ENCODE data around the gene TRUB2.
"Not testable (repeated sequence)": the region's sequence is repeated elsewhere in the genome, so short reads cannot be mapped to it uniquely, and the experiment has no call there.

The TRUB2 gene

DNA sequence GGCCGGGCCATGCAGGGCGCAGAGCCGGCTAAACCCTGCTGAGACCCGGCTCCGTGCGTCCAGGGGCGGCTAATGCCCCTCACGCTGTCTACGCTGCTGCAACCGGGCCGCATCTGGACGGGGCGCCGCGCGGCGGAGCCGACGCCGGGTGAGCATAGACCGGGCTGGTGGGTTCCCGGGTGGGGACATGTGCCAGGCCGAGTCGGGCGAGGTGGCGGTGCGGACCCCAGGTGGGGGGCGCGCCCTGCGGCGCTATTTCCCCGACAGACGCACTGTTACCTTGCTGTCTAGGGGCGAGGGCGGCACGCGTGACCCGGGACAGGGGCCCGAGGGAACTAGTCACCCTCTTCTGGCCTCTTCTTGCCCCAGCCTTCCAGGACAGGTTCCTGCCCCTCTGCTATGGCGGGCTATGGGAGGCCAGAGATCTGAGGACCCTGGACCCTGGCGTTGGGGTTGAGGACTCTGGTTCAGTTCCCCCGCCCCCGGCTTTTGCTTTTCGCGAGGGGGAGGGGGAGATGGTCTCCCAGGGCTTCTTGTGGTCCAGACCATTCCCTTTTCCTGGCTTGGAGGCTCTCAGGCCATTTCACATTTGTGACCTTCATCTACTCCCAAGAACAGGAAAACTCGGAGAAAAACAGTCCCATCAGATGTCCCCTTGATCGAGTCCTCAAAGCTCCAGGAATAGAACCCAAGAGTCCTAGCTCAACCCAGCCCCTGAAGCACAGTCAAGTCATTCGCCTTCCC is 18.6 kb upstream of the TRUB2 start:
- peak; percentile 31 for DNase-seq (ENCODE audit: low read depth)

DNA sequence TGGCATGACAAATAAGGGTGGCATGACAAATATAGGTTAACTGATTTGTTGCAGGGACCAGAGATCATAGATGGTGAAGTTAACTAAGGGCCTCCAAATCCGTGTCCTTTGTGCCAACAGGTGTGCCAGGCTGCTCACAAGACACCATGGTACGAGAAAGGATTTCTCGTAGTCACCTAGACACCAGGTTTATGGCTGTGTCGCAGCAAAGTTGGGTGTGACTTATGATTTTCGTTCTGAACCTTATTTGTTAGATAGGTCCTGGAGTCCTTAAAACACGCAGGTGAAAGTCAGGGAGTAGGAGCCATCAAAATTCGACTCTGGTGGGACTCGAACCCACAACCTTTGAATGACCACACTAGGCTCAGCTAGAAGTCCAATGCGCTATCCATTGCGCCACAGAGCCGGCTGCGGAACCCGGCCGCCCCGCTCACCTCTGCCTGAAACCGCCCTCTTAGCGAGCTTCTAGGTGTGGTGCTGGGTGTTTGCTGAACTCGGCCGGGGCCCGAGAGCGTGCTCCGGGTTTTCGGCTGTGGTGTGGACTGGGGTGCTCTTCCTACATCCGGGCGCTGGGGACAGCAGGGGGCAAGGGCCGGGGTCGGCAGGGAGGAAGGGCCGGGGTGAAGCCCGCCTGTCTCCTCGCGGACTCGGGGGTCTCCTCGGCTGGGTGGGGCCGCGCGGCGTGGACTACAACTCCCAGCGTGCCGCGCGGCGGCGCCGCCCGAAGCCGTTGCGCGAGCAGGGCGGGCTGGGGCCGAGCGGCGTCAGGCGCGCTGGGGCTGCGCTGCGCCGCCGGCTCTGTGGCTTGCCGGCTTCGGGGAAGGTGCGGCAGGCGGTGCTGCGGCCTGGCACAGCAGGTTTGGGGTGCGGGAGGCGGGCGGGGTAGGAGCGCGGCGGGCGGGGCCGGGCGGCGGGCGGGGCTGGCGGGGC is 17.8 kb upstream of the TRUB2 start, which contains the start of gene SLC27A4:
Gene SLC27A4 (plus strand): TSS at position 767 of the 930 bp plus-strand sequence. CDS start 2,606 bp downstream, outside the sequence.
- DNase-seq (ENCODE audit: low read depth): peak; percentile 86

DNA sequence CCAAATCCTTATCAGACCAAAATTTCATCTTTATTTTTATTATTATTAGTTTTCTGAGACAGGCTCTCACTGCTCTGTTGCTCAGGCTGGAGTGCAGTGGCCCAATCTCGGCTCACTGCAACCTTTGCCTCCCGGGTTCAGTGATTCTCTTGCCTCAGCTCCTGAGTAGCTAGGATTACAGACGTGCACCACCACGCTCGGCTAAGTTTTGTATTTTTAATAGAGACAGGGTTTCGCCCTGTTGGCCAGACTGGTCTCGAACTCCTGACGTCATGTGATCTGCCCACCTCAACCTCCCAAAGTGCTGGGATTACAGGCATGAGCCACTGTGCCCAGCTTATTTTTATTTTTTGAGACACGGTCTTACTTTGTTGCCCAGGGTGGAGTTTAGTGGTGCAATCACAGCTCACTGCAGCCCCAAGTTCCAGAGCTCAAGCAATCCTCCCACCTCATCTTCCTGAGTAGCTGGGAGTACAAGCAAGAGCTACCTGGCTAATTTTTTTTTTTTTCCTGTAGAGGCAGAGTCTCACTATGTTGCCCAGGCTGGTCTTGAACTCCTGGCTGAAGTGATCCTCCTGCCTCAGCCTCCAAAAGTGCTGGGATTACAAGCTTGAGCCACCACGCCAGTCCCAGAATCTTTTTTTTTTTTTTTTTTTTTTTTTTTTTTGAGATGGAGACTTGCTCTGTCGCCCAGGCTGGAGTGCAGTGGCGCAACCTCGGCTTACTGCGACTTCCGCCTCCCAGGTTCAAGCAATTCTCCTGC is 16.8 kb upstream of the TRUB2 start:
- DNase-seq (ENCODE audit: low read depth): not testable (repeated sequence)

DNA sequence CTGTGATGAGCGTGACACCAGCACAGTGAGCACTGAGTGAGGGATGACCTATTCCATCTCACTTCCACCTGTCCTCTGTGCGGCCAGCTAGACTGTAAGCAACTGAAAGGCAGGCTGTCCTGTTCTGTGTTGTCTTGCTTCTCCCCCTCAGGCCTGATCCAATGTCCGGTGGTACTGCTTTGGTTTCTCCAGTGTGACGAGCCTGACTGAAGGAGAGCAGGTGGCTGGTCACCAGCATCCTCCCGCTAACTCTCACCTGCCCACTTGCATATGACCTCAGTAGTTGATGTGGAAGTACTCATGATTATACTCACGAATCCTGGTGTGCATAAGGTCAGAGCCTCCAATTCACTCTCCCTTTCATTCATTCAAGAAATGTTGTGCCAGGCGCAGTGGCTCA is 15.7 kb upstream of the TRUB2 start:
- DNase-seq (ENCODE audit: low read depth): no peak

DNA sequence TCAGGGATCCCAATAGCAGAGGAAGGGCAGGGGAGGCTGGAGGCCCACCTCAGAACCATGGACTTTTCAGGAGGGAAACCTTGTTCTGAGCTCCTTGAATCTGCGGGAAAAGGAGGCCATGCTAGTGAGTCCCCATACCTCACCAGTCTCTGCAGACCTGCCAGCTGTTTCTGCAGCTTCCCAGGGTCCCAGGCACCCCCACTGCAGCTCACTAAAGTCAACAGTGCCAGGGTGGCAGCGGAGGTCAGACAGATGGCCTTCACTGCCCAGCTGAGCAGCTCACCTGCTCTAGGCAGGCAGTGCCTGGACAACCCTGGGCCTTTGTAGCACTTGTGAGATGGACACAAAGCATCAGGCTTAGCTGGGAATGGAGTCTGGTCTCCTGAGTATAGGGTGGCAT is 13.7 kb upstream of the TRUB2 start:
- no peak for DNase-seq (ENCODE audit: low read depth)

DNA sequence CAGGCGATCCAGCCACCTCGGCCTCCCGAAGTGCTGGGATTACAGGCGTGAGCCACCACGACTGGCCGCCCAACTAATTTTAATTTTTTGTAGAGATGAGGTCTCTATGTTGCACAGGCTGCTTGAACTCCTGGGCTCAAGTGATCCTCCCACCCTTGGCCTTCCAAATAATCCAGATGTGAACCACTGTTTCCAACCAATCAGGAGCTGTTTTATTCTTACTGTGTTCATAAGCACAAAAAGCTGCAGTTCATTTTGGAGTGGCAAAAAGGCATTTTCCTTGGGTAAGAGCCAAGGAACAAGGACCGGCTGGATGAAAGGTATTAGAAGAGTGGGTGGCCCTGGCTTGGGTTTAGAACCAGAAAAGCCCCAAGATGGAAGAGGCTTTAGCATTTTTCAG is 12.9 kb upstream of the TRUB2 start:
- DNase-seq (ENCODE audit: low read depth): no peak

DNA sequence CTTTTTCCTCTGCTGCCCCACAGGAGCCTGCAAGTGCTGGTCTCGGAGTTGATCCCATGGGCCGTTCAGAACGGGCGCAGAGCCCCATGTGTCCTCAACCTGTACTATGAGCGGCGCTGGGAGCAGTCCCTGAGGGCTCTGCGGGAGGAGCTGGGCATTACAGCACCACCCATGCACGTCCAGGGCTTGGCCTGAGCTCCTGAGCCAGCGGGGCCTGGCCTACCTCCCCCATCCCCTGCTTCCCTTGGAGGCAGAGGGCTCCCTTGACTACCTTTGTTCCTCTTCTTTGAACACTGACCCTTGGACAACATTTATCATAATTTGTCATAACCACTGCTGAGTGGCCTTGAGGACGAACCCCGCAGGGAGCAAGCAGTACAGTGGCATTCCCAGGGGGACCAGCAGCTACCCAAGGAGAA is 11.2 kb upstream of the TRUB2 start:
- no peak for DNase-seq (ENCODE audit: low read depth)

DNA sequence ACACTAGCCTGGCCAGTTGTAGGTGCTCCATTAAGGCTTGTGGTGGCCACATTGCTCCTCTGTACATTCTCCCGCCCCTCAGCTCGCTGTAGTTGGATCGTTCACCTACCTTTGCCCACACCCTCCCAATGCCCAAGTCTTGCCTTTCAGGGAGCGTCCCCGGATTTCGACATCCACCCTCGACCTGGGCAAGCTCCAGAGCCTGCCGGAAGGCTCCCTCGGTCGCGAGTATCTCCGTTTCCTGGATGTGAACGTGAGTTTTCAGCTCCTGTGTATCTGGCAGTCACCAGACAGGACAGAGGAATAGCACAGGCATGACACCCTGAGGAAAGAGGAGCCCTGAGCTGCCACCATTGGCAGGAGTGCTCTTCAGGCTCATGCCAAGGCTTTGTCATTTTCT is 3.4 kb upstream of the TRUB2 start:
- DNase-seq (ENCODE audit: low read depth): no peak

DNA sequence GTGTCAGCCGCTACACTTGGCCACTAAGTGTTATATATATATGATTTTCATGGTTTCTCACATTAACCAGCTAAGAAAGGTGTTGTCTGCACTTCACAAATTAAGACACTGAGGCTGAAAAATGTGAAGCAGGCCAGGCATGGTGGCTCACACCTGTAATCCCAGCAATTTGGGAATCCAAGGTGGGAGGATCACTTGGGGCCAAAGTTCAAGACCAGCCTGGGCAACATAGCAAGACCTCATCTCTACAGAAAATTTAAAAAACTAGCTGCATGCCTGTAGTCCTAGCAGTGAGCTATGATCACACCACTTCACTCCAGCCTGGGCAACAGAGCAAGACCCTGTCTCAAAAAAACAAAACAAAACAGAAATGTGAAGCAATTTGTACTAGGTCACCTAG is 2.2 kb upstream of the TRUB2 start:
- no peak for DNase-seq (ENCODE audit: low read depth)

DNA sequence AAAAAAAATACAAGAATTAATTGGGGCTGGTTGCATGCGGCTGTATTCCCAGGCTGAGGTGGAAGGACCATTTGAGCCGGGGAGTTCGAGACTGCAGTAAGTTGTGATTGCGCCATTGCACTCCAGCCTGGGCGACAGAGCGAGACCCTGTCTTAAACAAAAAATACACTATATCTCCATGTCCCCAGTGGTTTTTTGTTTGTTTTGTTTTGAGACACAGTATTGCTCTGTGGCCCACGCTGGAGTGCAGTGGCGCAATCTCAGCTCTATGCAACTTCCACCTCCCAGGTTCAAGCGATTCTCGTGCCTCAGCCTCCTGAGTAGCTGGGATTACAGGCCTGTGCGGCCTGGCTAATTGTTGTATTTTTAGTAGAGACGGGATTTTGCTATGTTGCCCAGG is 1.5 kb upstream of the TRUB2 start:
- DNase-seq (ENCODE audit: low read depth): no peak

DNA sequence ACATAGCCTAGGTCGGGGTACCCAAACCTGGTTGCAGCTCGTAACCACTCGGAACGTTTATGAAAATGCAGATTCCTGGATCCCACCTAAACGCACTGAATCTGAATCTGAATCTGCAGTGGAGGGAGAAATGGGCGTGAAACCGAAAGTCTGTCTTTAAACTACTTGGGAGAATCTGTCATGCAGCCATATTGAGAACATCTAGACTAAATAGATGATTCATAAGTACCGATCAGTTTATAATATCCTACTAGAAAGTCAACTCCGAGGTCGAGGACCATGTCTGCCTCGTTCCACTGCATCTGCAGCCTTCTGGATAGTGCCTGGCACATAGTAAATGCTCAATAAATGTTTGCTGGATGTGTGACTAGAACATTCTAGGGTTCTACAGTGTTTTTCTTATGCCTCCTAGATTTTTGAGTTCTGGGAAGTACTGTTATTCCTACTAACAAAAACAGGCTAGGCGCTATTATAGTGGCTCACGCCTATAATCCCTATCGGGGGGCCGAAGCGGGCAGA is 1.0 kb upstream of the TRUB2 start:
- DNase-seq (ENCODE audit: low read depth): peak; percentile 61

DNA sequence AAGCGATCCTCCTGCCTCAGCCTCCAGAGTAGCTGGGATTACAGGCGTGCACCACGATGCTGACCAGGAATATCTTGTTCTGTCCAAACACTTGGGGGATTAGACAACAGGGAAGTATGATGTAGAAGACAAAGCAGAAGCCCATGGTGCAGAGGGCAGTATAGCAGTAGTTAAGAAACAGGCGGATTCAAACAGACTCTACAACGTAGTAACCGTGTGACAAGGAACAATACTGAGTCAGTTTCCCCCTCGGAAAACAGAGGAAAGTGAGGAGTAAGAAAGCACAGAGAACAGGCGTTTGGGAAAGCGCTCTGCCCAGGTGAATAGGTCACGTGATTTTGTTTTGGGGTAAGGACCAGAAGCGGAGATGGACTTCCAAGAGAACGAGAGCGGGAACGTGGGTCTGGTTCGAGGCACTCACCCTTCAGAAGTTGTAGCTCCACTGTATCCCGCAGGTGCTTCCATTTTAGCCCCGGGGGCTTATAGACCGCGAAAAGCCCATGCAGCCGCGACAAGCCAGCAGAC is 306 bp downstream of the TRUB2 start:
- no peak for DNase-seq (ENCODE audit: low read depth)

DNA sequence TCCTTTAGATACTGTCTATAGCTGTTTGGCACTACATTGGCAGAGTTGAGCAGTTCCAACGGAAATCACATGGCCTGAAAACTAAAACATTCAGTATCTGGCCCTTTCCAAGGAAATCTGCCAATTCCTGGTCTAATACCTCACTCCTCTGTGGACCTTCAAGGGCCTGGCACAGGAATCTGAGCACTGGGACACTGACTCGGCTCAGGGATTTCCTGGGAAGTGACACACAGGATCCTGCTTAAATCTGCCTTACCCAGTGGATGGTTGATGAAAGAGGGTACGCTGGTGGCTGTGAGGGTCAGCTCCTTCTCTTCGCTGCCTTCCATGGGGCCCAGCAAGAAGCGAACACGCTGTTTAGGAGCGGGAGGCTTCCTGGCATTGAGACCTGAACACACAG is 904 bp downstream of the TRUB2 start:
- no peak for DNase-seq (ENCODE audit: low read depth)

DNA sequence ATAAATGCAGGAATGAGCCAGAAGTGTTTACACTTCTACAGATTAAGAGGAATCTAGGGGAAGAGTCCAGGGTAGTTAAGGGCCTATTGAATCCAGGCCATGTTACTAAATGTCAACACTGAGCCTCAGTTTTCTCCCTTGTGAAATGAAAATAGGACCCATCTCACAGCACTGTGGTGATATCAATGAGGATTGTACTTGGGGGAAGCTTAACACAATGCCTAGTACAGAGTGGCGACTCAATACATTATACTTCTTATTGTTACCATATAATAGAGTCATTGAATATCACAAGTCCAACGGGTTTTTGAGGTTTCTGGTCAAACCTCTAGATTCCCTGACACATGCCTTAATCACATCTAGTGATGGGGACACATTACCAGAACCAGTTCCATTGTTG is 4.6 kb downstream of the TRUB2 start:
- no peak for DNase-seq (ENCODE audit: low read depth)

DNA sequence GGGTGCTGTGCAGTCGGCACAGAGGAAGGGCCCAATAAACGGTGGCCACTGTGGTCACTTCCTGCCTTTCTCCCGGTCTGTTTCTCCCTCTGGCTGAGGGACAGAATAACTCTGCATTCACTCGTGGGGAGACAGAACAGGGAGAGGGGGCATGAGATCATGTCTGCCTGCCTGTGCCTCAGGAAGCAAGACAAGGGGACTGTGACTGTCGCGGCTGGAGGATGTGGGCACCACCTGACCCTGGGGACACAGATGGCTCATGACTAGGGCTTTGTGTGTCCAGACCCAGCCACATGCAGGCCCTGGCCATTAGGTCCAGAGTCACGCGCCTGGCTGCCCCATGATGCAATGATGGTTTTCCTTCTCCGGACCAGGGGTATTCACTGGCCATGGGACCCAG is 5.8 kb downstream of the TRUB2 start:
- DNase-seq (ENCODE audit: low read depth): no peak

DNA sequence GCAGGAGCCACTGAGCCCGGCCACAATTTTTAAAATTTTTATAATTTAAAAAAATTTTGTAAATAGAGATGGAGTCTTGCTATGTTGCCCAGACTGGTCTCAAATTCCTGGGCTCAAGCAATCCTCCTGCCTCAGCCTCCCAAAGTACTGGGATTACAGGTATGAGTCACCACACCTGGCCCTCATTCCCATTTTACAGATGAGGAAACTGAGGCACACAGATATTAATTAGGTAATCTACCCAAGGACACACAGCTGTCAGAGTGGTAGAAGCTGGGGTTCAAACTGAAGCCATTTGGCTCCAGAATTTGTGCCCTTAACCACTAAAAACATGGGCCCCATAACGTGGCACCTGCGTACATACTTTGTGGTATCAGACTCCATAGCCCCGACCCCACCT is 7.5 kb downstream of the TRUB2 start:
- no peak for DNase-seq (ENCODE audit: low read depth)

DNA sequence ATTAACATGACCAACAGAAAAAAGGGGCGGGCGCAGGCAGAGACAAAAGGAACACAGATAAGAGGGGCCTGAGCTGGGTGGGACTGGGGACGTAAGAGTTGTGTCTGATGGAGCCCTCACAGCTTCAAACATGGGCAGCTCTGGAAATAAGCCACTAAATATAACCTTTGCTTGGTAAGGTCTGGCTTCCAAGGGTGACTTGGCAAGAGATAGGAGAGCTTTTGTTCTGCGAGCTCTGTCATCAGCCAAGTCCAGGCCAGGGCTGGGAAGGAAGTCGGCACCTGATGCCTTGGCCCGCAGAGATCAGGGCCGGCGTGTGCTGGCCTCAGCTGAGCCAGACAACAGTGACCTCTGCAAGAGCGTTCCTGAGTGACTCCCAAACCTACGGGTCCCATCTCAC is 11.8 kb downstream of the TRUB2 start:
- DNase-seq (ENCODE audit: low read depth): no peak

DNA sequence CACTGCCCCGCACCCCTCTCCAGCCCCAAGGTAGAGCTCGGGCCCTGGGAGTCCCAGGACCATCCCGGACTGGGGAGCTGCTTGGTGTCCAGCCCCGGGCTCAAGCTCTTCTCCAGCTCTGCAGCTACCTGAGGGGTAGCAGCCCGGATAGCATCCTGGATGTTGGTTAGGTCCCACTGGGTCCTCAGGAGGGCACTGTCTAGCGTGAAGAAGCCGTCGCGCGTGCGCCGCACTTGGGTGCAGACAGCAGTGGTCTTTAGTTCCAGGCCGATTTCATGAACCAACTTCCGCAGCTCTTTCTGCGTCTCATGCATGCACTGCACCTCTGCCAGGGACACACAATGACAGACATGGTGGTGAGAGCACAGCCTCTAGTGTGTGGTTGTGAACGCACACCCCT is 12.7 kb downstream of the TRUB2 start:
- DNase-seq (ENCODE audit: low read depth): no peak

DNA sequence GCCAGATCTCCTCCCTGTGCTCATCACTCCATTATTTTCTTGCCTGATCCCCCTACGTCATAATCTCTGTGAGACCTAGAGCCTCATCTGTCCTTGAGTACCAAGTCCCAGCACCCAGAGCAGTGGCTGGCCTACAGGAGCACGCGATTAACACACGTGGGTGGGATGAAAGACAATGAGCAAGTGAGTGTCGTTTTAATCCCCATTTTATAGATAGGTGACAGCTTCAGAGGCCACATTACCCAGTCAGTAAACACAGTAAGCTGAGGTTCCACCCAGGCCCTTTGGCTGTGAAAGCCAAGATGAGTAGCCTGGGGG is 17.3 kb downstream of the TRUB2 start:
- no peak for DNase-seq (ENCODE audit: low read depth)

DNA sequence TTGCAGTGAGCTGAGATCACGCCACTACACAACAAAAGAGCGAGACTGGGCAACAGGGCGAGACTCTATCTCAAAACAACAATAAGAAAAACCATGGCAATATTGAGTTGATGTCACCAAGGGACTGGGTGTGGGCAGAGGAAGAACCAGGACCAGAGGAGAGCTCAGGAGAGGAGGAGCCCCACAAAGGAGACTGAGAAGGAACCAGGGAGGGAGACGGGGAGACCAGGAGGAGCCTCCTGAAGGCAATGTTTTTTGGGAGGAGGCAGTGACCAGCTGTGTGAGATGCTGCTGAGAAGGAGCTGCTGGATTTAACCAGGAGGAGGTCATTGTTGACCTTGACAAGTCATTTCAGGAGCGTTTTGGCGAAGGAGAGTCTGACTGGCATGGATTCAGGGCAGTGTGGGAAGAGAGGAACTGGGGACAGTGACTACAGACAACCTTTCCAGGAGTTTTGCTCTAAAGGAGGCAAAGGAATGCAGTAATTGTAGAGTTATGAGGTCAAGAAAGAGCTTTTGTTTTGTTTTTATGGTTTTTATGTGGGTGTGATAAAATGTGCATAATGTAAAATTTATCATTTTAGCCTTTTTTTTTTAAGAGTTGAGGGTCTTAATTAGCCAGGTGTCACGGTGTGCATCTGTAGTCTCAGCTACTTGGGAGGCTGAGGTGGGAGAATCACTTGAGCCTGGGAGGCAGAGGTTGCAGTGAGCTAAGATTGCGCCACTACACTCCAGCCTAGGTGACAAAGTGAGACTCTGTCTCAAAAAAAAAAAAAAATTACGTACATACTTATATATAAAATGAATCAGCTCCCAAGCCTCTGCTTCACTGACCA is 17.9 kb downstream of the TRUB2 start:
- DNase-seq (ENCODE audit: low read depth): peak; percentile 51

Measured in ELR (cell line).